ENCODE measurements around the gene TUBG1. TPM values are rescaled to one million over a fixed set of nuclear protein-coding genes. Genes with fewer than 3 reads are reported as not detected.
"Not testable (repeated sequence)": the region's sequence is repeated elsewhere in the genome, so short reads cannot be mapped to it uniquely, and the experiment has no call there.

The TUBG1 gene
- total RNA-seq, 4 donors from 2014 or later = 6.0 to 27.7 (median 14.3) TPM

GRCh38 chr17:42623271-42623670, 13.8 kb downstream of the TUBG1 start:
- H3K27me3 ChIP-seq = no peaks in the 10 kb centered on the region
- TF ChIP-seq EP300 (IDR thresholded peaks at IDR 0.05; ENCODE audit: low read depth) (no peak), POLR2A (IDR thresholded peaks at IDR 0.05) (no peak)
- no peak overlapping the region for H3K27ac ChIP-seq
- no peaks in the 10 kb centered on the region for H3K36me3 ChIP-seq
- no peak for DNase-seq
- peaks cover 0 to 8% (median 2%) of the 10 kb centered on the region in 4 donors for H3K4me1 ChIP-seq
- H3K9me3 ChIP-seq = no peaks in the 10 kb centered on the region
- in situ Hi-C loops (cut with MboI; ENCODE audit: low pct_ligation_motif_present in 1 of 4, low pct_unique_long_range_greater_than_20kb in 1 of 4, low sequenced_read_pairs in 3 of 4) (no loop called here), intact Hi-C loops (cut with DNase I; ENCODE audit: low total_unique reads) (no loop called here)
- H3K4me3 ChIP-seq = no peak overlapping the region
- 83 to 100% methylated on average over 1 to 2 of the region's 2 CpGs for WGBS, 2 donors (ENCODE audit: low coverage in 1 of 2)

GRCh38 chr17:42623732-42624596, 14.5 kb downstream of the TUBG1 start:
- Histone ChIP-seq H3K27ac (no peak overlapping the region), H3K27me3 (no peaks in the 10 kb centered on the region), H3K4me3 (no peak overlapping the region), H3K4me1 (peaks cover 0 to under 1% (median 0%) of the 10 kb centered on the region in 4 donors), H3K36me3 (no peaks in the 10 kb centered on the region), H3K9me3 (no peaks in the 10 kb centered on the region)
- 75 to 83% methylated on average over 2 to 7 of the region's 7 CpGs for WGBS, 2 donors (ENCODE audit: low coverage in 1 of 2)
- in situ Hi-C loops (cut with MboI; ENCODE audit: low pct_ligation_motif_present in 1 of 4, low pct_unique_long_range_greater_than_20kb in 1 of 4, low sequenced_read_pairs in 3 of 4) = no loop called here
- TF ChIP-seq EP300 (IDR thresholded peaks at IDR 0.05; ENCODE audit: low read depth) (no peak), POLR2A (IDR thresholded peaks at IDR 0.05) (no peak)
- intact Hi-C loops (cut with DNase I; ENCODE audit: low total_unique reads) = no loop called here
- DNase-seq = peak; percentile 42

- H3K4me1 ChIP-seq; intact Hi-C loops (cut with DNase I; ENCODE audit: low total_unique reads); H3K9me3 ChIP-seq; H3K4me3 ChIP-seq; DNase-seq; H3K27me3 ChIP-seq; H3K36me3 ChIP-seq; H3K27ac ChIP-seq; in situ Hi-C loops (cut with MboI; ENCODE audit: low pct_ligation_motif_present in 1 of 4, low pct_unique_long_range_greater_than_20kb in 1 of 4, low sequenced_read_pairs in 3 of 4): not testable (repeated sequence)
- 93% methylated on average over 6 of the region's 6 CpGs; no CpG with 5 or more reads in 1 of the 2 donors for WGBS, 2 donors (ENCODE audit: low coverage in 1 of 2)
Measured at GRCh38 chr17:42627032-42627764, 17.7 kb downstream of the TUBG1 start.

GRCh38 chr17:42629411-42630009, 20.0 kb downstream of the TUBG1 start:
- no peak for TF ChIP-seq POLR2A (IDR thresholded peaks at IDR 0.05)
- TF ChIP-seq CTCF (IDR thresholded peaks at IDR 0.05) = no peak
- no peak for TF ChIP-seq POLR2AphosphoS5 (IDR thresholded peaks at IDR 0.05)
- TF ChIP-seq EP300 (IDR thresholded peaks at IDR 0.05; ENCODE audit: low read depth) = no peak
- DNase-seq = no peak
- intact Hi-C loops (cut with DNase I; ENCODE audit: low total_unique reads) = no loop called here
- 71 to 77% methylated on average over 3 of the region's 3 CpGs for WGBS, 2 donors (ENCODE audit: low coverage in 1 of 2)
- in situ Hi-C loops (cut with MboI; ENCODE audit: low pct_ligation_motif_present in 1 of 4, low pct_unique_long_range_greater_than_20kb in 1 of 4, low sequenced_read_pairs in 3 of 4) = no loop called here
- Histone ChIP-seq H3K4me3 (no peak overlapping the region), H3K27me3 (no peaks in the 10 kb centered on the region), H3K36me3 (no peaks in the 10 kb centered on the region), H3K9me3 (no peaks in the 10 kb centered on the region), H3K4me1 (no peaks in the 10 kb centered on the region), H3K27ac (no peak overlapping the region)

- intact Hi-C loops (cut with DNase I; ENCODE audit: low total_unique reads) = no loop called here
- 60 to 74% methylated on average over 1 to 9 of the region's 9 CpGs for WGBS, 2 donors (ENCODE audit: low coverage in 1 of 2)
- H3K9me3 ChIP-seq = no peaks in the 10 kb centered on the region
- in situ Hi-C loops (cut with MboI; ENCODE audit: low pct_ligation_motif_present in 1 of 4, low pct_unique_long_range_greater_than_20kb in 1 of 4, low sequenced_read_pairs in 3 of 4) = no loop called here
- no peaks in the 10 kb centered on the region for H3K27me3 ChIP-seq
- H3K4me3 ChIP-seq = no peak overlapping the region
- no peak overlapping the region for H3K27ac ChIP-seq
- TF ChIP-seq POLR2A (IDR thresholded peaks at IDR 0.05) (no peak), CTCF (IDR thresholded peaks at IDR 0.05) (no peak), EP300 (IDR thresholded peaks at IDR 0.05; ENCODE audit: low read depth) (no peak), POLR2AphosphoS5 (IDR thresholded peaks at IDR 0.05) (no peak)
- H3K36me3 ChIP-seq = no peaks in the 10 kb centered on the region
- no peaks in the 10 kb centered on the region for H3K4me1 ChIP-seq
- DNase-seq = no peak
Measured at GRCh38 chr17:42632949-42633444, 23.5 kb downstream of the TUBG1 start.
